GM19328 (cell line): ENCODE measurements around the gene TLX2.

Experiments
- ATAC-seq: cut with Tn5 transposase; IDR thresholded peaks from one replicate; pipeline ENCODE4 v1.9.1; 2021; ENCODE audit warnings: mild to moderate bottlenecking, moderate library complexity; ENCODE audit not compliant: unreplicated experiment

TLX2 gene

GRCh38 chr2:74496997-74497776, 17.1 kb upstream of the TLX2 start:
- no peak for ATAC-seq

GRCh38 chr2:74497777-74498499, 16.3 kb upstream of the TLX2 start:
- ATAC-seq = no peak

GRCh38 chr2:74498500-74499266, 15.6 kb upstream of the TLX2 start:
- no peak for ATAC-seq

- ATAC-seq = no peak
Measured at GRCh38 chr2:74499267-74499939, 14.8 kb upstream of the TLX2 start, which contains the start of gene LBX2. LBX2 (minus strand) TSS chr2:74499603; CDS start chr2:74499537, 66 bp downstream.

- no peak for ATAC-seq
Measured at GRCh38 chr2:74499940-74500577, 14.2 kb upstream of the TLX2 start.

DNA sequence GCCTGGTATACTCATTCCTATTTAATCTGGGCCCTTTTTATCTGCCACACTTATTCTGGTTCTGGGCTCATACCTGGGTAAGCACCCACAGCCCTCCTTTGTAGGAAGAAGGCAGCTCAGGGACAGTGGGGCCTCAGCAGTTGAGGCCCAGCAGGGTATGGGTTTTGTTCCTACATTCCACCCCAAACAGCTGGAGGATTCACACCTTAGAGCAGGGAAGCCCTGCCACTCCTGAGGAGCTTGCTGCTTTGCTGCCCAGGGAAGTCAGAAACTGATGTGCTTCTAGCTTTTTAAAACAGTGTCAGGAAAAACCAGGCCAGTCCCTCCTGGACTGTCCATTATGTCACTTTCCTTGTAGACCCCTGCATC, 13.7 kb upstream of the TLX2 start:
- ATAC-seq = no peak

GRCh38 chr2:74501335-74502071, 12.7 kb upstream of the TLX2 start:
- no peak for ATAC-seq

GRCh38 chr2:74502147-74502719, 12.0 kb upstream of the TLX2 start:
- no peak for ATAC-seq

GRCh38 chr2:74502720-74503505, 11.3 kb upstream of the TLX2 start:
- no peak for ATAC-seq

DNA sequence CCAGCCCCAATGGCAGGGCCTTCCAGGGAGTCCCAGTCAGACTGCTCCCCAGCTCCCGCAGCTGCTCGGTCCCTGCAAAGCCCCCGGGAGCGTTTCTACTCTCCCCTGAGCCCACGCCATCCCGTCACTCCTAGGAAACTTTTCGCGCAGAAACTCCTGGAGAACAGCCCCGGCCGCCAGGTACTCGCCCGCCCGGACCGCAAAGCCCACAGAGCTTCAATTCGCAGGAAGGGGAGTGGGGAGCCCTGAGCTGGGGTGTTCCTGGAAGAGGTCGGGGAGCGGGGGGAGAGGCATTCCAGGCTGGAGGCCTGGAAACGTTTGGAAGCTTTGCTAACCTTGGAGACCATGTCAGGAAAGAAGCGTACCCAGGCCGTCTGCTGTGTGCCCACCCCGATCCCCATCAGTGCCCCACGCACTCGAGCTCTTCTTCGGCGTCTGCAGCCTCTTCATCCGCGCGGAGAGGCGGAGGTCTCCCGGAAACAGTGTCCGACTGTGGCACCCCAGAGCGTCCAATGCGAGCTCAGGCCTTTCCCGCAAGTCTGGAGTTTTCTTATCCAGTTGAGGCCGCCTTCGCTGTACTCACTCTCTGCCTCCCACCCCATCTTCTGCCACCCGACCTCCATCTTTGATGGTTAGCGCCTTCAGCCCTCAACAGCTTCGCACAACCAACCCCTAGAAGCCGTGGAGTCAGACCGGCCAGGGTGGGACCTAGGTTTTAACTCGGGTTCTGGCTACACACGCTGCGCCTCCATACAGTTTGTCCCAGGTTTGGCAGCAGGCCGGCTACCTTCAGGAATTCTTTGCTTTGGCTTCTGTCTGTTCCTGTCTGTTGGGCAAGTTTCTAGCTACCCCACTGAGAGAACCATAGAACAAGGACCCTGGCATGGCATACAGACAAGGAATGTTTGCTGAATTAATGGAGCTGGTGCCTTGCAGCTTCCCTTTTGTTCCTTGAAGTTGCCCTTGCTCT, 10.5 kb upstream of the TLX2 start:
- ATAC-seq = no peak

- ATAC-seq = no peak
Measured at GRCh38 chr2:74504591-74504990, 9.7 kb upstream of the TLX2 start.

GRCh38 chr2:74505448-74506246, 8.6 kb upstream of the TLX2 start:
- no peak for ATAC-seq

DNA sequence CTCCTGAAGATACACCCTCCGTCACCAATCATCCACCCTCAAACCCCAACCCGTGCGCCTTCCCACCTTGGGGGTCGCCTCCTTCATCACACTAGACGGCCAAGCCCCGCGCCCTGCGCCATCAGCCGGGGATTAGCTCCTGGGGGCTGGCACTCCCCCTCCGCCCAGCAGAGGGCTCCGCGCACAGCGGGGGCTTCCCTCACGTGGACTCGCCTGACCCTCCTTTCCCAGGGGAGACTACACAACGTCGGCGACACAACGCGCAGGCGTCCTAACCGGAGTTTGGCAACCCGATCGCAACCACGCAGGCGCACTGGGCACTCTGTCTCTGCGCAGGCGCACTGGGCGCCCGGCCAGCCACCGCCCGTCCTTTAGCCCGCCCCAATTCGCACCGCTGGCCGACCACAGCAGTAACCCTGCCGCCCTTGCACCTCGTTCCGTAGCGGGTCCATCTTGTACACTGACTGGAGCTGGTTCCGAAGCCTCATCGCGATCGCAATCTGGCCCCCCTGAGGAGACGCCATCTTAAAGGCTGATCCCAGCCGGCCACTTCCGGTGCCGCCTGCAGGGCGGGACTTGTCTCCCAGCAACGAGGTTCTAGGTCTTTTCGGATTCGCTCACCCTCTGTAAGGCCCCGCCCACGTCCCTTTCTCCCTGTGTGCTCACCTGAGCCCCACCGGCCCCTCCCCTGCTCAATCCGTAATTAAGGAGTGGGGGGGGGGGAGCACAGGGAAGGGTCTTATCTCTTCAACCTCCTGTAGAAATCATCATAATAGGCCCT, 6.9 kb upstream of the TLX2 start, which contains the start of gene PCGF1:
Gene PCGF1, minus strand, starts transcription at position 551 of the 781 bp plus-strand sequence. Its CDS starts 27 bp downstream, at position 524.
- ATAC-seq = peak; percentile 80

DNA sequence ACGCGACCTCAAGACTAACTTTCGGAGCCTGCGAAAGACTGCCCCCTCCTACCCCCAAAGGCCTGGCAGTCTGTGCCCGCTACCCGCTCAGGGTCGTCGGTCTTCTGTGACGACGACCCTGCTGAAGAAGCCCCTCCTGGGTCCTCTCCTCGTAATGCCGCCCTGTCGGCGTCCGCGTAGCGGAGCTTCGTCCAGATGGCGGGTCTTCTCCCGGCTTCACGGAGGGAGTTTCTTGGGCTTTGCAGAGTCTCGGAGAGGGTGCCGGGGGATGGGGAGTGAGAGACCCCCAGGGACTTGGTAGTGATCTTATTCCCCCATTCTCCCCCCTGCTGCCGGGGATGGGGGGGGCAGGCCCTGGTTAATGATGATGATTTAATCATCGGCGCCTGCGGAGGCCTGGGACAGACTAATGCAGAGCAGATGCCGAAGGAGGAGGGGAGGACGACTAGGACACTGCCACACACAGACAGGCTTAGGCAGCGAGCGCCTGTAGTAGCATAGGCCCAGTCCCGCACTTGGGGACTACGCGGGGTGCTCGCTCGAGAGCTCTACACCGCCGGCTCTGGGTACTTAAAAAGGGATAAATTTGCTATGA, 6.2 kb upstream of the TLX2 start:
- ATAC-seq = peak; percentile 14

DNA sequence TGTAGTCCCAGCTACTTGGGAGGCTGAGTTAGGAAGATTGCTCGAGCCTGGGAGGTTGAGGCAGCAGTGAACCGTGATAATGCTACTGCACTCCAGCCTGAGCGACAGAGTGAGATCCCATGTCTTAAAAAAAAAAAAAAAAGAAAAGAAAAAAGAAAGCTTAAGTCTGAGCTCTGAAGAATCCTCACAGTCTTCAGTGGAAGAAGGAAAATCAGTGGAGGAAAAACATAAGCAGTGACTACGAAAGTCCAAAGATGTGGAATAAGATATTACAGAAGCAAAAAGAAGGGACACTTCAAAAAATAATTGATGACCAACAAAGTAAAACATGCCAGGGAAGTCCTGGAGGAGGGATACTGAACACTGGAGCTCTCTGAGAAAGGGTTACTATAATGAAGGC, 4.0 kb upstream of the TLX2 start:
- ATAC-seq = no peak
